B cell (primary cell): Measurements from ENCODE around the gene DCHS2. TPM values are rescaled to one million over a fixed set of nuclear protein-coding genes. Genes with fewer than 3 reads are reported as not detected.

ENCODE experiments used
- ATAC-seq: fragments of 200-7000 bp; cut with Tn5 transposase; one replicate; pipeline ENCODE4 v1.10.0; 2021; ENCODE audit warnings: low read depth, mild to moderate bottlenecking, moderate number of reproducible peaks, moderate library complexity
- CTCF ChIA-PET: fragments of 350-600 bp; sonication (Branson Sonifier 250); formaldehyde crosslinking; loops from one replicate; lab custom pipeline; 2021; ENCODE audit warnings: antibody characterized with exemption, inconsistent platforms; lab: Charles Lee
- POLR2A ChIA-PET: fragments of 350-600 bp; sonication (Branson Sonifier 250); formaldehyde crosslinking; loops from one replicate; lab custom pipeline; 2021; ENCODE audit warnings: antibody characterized with exemption; lab: Charles Lee
- DNase-seq: peaks from one replicate; pipeline ENCODE4 v3.0.0; 2013
- H2AFZ ChIP-seq: 2 replicates; pipeline ENCODE4 v1.6.1; 2012; ENCODE audit warnings: mild to moderate bottlenecking, low read depth, low read length; ENCODE audit not compliant: insufficient read depth, poor library complexity, severe bottlenecking
- H3K27ac ChIP-seq, 2 donors: 1 replicate in 1 of 2; 2 replicates in 1 of 2; pipeline ENCODE4 v1.5.1; 2012 to 2013; ENCODE audit warnings: low read length in 2 of 2, mild to moderate bottlenecking in 2 of 2, moderate library complexity in 1 of 2
- H3K27me3 ChIP-seq, 4 experiments: fragments of 200-600 bp in 1 of 4; sonication (generic) in 1 of 4; replicated peaks in 1 of 4; 1 replicate in 2 of 4; 2 replicates in 2 of 4; pipeline versions ENCODE4 v1.6.1 to v1.7.0; 2013 to 2016; ENCODE audit warnings: low read length in 3 of 4, mild to moderate bottlenecking in 2 of 4, mixed read lengths in 1 of 4, moderate library complexity in 1 of 4; ENCODE audit not compliant: insufficient read depth in 4 of 4, control insufficient read depth in 3 of 4; ENCODE audit errors: control extremely low read depth in 1 of 4
- H3K36me3 ChIP-seq, 2 experiments: replicated peaks in 1 of 2; 1 replicate in 1 of 2; 2 replicates in 1 of 2; pipeline versions ENCODE4 v1.6.1 to v1.7.1; 2013; ENCODE audit warnings: low read length in 1 of 2; ENCODE audit not compliant: insufficient read depth in 2 of 2, control insufficient read depth in 1 of 2; ENCODE audit errors: control extremely low read depth in 1 of 2, extremely low read depth in 1 of 2
- H3K4me1 ChIP-seq, 2 donors: fragments of 200-600 bp in 1 of 2; sonication (generic) in 1 of 2; 1 replicate in 1 of 2; 2 replicates in 1 of 2; pipeline versions ENCODE4 v1.5.1 to v1.6.1; 2013 to 2017; ENCODE audit warnings: low read length in 2 of 2; ENCODE audit not compliant: control insufficient read depth in 2 of 2, insufficient read depth in 2 of 2
- H3K4me2 ChIP-seq: replicated peaks from 2 replicates; pipeline ENCODE3; 2012; ENCODE audit warnings: mild to moderate bottlenecking, low read depth, low read length; ENCODE audit not compliant: poor library complexity, severe bottlenecking
- H3K4me3 ChIP-seq, 5 experiments: fragments of 200-600 bp in 1 of 5; sonication (generic) in 1 of 5; 1 replicate in 3 of 5; 2 replicates in 2 of 5; pipeline versions ENCODE4 v1.5.1 to v1.7.0; 2011 to 2016; ENCODE audit warnings: low read length in 4 of 5, mild to moderate bottlenecking in 4 of 5, low read depth in 2 of 5, control low read depth in 1 of 5, moderate library complexity in 1 of 5; ENCODE audit not compliant: insufficient read depth in 1 of 5; ENCODE audit errors: control extremely low read depth in 1 of 5, extremely low read depth in 1 of 5
- H3K79me2 ChIP-seq: fragments of 200-600 bp; sonication (generic); one replicate; pipeline ENCODE4 v1.6.0; 2016; ENCODE audit warnings: low read length; ENCODE audit not compliant: control insufficient read depth, insufficient read depth
- H3K9ac ChIP-seq: fragments of 200-600 bp; sonication (generic); 2 replicates; pipeline ENCODE4 v1.6.1; 2017; ENCODE audit warnings: mild to moderate bottlenecking, low read length, moderate library complexity
- H3K9me3 ChIP-seq, 3 donors: one replicate each; pipeline versions ENCODE4 v1.6.1 to v1.7.1; 2013; ENCODE audit warnings: low read length in 2 of 3; ENCODE audit not compliant: control insufficient read depth in 2 of 3, insufficient read depth in 1 of 3; ENCODE audit errors: control extremely low read depth in 1 of 3
- H4K20me1 ChIP-seq: 2 replicates; pipeline ENCODE4 v1.6.0; 2012; ENCODE audit warnings: mild to moderate bottlenecking, low read length; ENCODE audit not compliant: insufficient read depth, control insufficient read depth, poor library complexity, severe bottlenecking
- H3K27ac Mint-ChIP-seq: one replicate; pipeline ENCODE4 v1.8.0; 2021; ENCODE audit warnings: mixed read lengths
- H3K27me3 Mint-ChIP-seq: one replicate; pipeline ENCODE4 v1.8.0; 2021; ENCODE audit warnings: mixed read lengths
- H3K4me1 Mint-ChIP-seq: one replicate; pipeline ENCODE4 v1.8.0; 2021; ENCODE audit warnings: mixed read lengths
- H3K4me3 Mint-ChIP-seq: one replicate; pipeline ENCODE4 v1.8.0; 2021; ENCODE audit warnings: mixed read lengths
- H3K9me3 Mint-ChIP-seq: one replicate; pipeline ENCODE4 v1.8.0; 2022; ENCODE audit warnings: mixed read lengths; ENCODE audit not compliant: insufficient read depth
- EZH2 ChIP-seq: IDR thresholded peaks from 2 replicates; pipeline ENCODE4 v1.6.1; 2012; ENCODE audit warnings: borderline replicate concordance, low read depth, mild to moderate bottlenecking, moderate library complexity, low read length; ENCODE audit not compliant: insufficient read depth, poor library complexity, severe bottlenecking
- WGBS: methylation state at CpG from one replicate; pipeline ENCODE4 v1.1.5; 2013; ENCODE audit warnings: missing lambda C conversion rate; ENCODE audit not compliant: insufficient coverage; 5-methylcytosine and 5-hydroxymethylcytosine counted together
- intact Hi-C: fragments of 100-400 bp; cut with micrococcal nuclease; formaldehyde crosslinking; loops from one replicate; pipeline ENCODE4 v1.10.0; 2022
- polyA plus RNA-seq: library from polyadenylated mRNA; depleted of rRNA; stranded (reverse); fragments of >200 nt; gene quantifications from 2 replicates; pipeline ENCODE4 v1.2.3, GENCODE V29; 2012
- total RNA-seq, 2 donors: library from RNA; stranded (reverse); fragments of 120-200 nt in 1 of 2; gene quantifications; 1 replicate in 1 of 2; 2 replicates in 1 of 2; pipeline versions ENCODE4 v1.2.3 to v1.2.4, GENCODE V29; 2013 to 2022
- TF ChIP-seq, protein P1 (sequence below): fragments of 200-600 bp; IDR thresholded peaks from one replicate; pipeline ENCODE4 v1.8.0; 2022; ENCODE audit warnings: antibody characterized with exemption, mild to moderate bottlenecking

DCHS2 gene
- total and polyA plus RNA-seq, 2 donors (not counting 1 experiment from before 2014, with no cell fraction given) = 0.02 to 0.06 TPM

DNA sequence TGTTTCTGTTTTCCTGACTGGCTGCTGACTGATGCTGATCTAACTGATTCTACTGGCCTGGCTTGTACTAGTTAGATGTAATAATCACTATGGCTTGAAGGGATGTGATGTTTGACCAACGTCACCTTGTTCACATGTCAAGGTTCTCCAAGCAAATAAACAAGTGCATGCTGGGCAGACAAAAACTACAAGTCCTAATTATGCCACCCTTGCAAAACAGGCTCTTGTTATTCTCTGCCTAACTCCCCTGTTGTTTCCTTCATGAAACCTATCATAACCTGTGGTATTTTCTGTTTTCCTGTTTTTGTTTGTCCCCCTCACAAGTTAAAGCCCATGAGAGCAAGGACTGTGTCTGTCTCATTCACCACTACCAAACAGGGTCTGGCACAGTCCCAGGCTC is 146.2 kb downstream of the DCHS2 start:
- Mint-ChIP-seq H3K4me1 (peaks cover 1% of the 10 kb centered on the region), H3K4me3 (no peak overlapping the region), H3K27me3 (peaks cover 9% of the 10 kb centered on the region), H3K27ac (no peak overlapping the region), H3K9me3 (no peaks in the 10 kb centered on the region)
- Histone ChIP-seq H4K20me1 (no peaks in the 10 kb centered on the region), H3K9ac (no peak overlapping the region), H3K36me3 (no peaks in the 10 kb centered on the region), H3K4me2 (no peak overlapping the region), H3K4me3 (no peak overlapping the region), H3K4me1 (no peaks in the 10 kb centered on the region), H2AFZ (no peak overlapping the region), H3K27me3 (no peaks in the 10 kb centered on the region), H3K9me3 (no peaks in the 10 kb centered on the region), H3K79me2 (no peaks in the 10 kb centered on the region), H3K27ac (no peak overlapping the region)
- intact Hi-C loops = no loop called here
- CTCF ChIA-PET = no interaction called here
- TF ChIP-seq, protein P1, sequence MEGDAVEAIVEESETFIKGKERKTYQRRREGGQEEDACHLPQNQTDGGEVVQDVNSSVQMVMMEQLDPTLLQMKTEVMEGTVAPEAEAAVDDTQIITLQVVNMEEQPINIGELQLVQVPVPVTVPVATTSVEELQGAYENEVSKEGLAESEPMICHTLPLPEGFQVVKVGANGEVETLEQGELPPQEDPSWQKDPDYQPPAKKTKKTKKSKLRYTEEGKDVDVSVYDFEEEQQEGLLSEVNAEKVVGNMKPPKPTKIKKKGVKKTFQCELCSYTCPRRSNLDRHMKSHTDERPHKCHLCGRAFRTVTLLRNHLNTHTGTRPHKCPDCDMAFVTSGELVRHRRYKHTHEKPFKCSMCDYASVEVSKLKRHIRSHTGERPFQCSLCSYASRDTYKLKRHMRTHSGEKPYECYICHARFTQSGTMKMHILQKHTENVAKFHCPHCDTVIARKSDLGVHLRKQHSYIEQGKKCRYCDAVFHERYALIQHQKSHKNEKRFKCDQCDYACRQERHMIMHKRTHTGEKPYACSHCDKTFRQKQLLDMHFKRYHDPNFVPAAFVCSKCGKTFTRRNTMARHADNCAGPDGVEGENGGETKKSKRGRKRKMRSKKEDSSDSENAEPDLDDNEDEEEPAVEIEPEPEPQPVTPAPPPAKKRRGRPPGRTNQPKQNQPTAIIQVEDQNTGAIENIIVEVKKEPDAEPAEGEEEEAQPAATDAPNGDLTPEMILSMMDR = no peak
- no peak for TF ChIP-seq EZH2
- no peak for DNase-seq
- 60% methylated on average over 1 of the region's 1 CpG for WGBS
- POLR2A ChIA-PET = no interaction called here
- ATAC-seq = no peak

DNA sequence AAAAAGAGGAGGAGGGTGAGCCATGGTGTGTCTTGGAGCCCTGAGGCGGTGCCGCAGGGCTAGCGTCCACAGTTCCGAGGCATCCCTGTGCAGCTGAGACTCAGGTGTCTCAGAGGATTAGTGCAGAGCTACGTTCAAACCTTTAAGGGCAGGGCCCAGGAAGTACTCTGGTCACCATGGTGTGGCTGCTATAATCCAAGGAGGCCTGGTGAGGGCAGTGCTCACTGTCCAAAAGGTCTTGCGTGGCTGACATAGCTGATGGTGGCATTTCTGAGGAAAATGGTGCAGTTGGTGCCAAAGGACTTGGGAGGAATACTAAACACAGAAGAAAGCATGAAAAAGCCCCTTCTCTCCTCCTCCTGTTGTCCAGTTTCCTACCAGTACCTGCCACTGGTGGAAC is 146.9 kb downstream of the DCHS2 start:
- H3K4me2 ChIP-seq = no peak overlapping the region
- H3K27ac ChIP-seq = no peak overlapping the region
- WGBS = 86% methylated on average over 6 of the region's 6 CpGs
- no peaks in the 10 kb centered on the region for H3K36me3 ChIP-seq
- no peaks in the 10 kb centered on the region for H3K27me3 ChIP-seq
- ChIA-PET POLR2A (no interaction called here), CTCF (interaction anchor here (1.5 kb wide), 1 partner anchor 10 kb away, joined by 3 read pairs; no protein-coding TSS in a partner anchor)
- TF ChIP-seq, protein P1 = no peak
- intact Hi-C loops = no loop called here
- H3K4me1 ChIP-seq = no peaks in the 10 kb centered on the region
- Mint-ChIP-seq H3K27ac (no peak overlapping the region), H3K4me3 (no peak overlapping the region), H3K4me1 (no peaks in the 10 kb centered on the region), H3K27me3 (peaks cover 9% of the 10 kb centered on the region), H3K9me3 (no peaks in the 10 kb centered on the region)
- ATAC-seq = no peak
- no peak overlapping the region for H2AFZ ChIP-seq
- DNase-seq = no peak
- no peak overlapping the region for H3K9ac ChIP-seq
- no peaks in the 10 kb centered on the region for H3K9me3 ChIP-seq
- H4K20me1 ChIP-seq = no peaks in the 10 kb centered on the region
- H3K4me3 ChIP-seq = no peak overlapping the region
- no peaks in the 10 kb centered on the region for H3K79me2 ChIP-seq
